Mucosa of stomach (tissue), 1 donor: Measurements from ENCODE around the gene CORIN.

Experiments
- H3K27me3 ChIP-seq: one replicate; pipeline ENCODE4 v1.7.0; 2013; ENCODE audit warnings: mild to moderate bottlenecking, low read length; ENCODE audit not compliant: control insufficient read depth, insufficient read depth
- H3K36me3 ChIP-seq: one replicate; pipeline ENCODE4 v1.7.0; 2013; ENCODE audit warnings: low read length; ENCODE audit not compliant: control insufficient read depth, insufficient read depth
- H3K4me1 ChIP-seq: one replicate; pipeline ENCODE4 v1.7.0; 2013; ENCODE audit warnings: mild to moderate bottlenecking, low read length; ENCODE audit not compliant: control insufficient read depth, insufficient read depth
- H3K4me3 ChIP-seq: one replicate; pipeline ENCODE4 v1.7.0; 2013; ENCODE audit warnings: low read length
- H3K9ac ChIP-seq: one replicate; pipeline ENCODE4 v1.7.0; 2013; ENCODE audit warnings: mild to moderate bottlenecking, low read length, moderate library complexity
- H3K9me3 ChIP-seq: one replicate; pipeline ENCODE4 v1.7.0; 2013; ENCODE audit warnings: mild to moderate bottlenecking, low read length, moderate library complexity; ENCODE audit not compliant: control insufficient read depth
- donor health status: Pancreatic carcinoma.

Gene CORIN

DNA sequence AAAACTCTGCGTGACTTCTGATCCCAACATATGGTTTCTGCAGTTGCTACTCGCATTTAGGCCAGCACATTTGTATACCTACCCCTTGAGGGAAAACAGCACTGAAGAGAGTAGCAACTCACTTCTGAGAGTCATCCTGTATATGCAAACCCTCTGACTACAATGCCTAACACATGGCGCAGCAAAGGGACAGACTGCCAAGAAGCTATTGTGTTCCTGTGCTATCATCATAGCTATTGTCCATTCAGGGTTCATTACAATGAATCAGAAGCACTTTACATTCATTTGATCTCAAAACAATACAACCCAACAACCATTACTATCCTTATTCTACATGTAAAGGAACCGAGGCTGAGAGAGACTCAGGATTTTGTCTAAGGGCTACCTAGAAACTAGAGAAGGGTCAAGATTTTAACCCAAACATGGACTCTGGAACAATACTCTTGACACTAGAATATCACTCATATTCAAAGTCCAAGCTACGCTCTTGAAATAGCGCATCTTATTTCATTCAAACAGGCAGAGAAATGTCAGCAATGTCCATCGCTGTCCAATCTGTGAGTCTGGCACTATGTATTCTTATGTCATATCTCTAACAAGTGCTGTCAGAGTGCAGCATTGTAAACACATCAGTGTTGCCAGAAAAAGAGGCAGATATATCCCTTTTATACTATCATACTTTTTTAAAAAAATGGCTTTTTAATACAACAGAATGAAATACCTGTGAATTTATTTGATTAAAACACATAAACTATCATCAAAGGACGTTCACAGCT lies 173.6 kb downstream of the CORIN start:
- Histone ChIP-seq H3K27me3 (peaks cover 4% of the 10 kb centered on the region), H3K36me3 (no peaks in the 10 kb centered on the region), H3K9me3 (no peaks in the 10 kb centered on the region), H3K9ac (no peak overlapping the region), H3K4me1 (no peaks in the 10 kb centered on the region), H3K4me3 (no peak overlapping the region)

DNA sequence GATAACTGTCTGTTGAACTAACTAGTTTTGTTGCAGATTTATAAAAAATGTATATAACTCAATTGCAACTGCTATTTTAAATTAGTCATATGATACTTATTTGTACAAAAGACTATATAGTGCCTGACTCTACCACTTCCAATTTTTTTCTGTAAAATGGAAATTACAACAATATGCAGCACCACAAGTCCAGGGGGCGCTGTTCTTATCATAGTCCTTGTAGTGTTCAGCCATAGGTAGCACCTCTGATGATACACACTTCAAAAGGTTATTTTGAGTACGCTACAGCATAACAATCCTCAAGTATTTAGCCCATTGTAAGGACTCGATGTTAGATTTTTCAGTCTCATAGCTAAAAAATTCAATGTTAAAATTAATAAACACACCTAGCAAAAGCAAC lies 174.9 kb downstream of the CORIN start:
- Histone ChIP-seq H3K9me3 (no peaks in the 10 kb centered on the region), H3K27me3 (no peaks in the 10 kb centered on the region), H3K4me3 (no peak overlapping the region), H3K9ac (no peak overlapping the region), H3K4me1 (no peaks in the 10 kb centered on the region), H3K36me3 (no peaks in the 10 kb centered on the region)

DNA sequence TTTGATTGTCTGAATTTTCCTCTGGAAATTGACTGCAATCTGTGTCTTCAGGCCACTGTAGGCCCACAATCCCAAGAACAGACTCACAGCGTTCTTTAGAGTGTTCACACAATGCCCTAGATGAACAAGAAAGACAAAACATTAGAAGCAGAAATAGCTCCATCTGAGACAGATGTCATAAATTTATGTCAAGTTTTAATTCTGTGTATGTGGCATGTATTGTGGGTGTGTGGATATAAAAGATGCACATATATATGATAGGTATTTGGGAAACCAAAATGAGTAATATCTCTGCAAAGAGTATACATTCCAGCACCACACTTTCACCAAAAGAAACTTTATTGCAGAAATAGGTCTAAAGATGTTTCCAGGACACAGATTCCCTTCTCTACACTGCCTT lies 176.1 kb downstream of the CORIN start:
- no peaks in the 10 kb centered on the region for H3K36me3 ChIP-seq
- H3K9ac ChIP-seq, result no peak overlapping the region

DNA sequence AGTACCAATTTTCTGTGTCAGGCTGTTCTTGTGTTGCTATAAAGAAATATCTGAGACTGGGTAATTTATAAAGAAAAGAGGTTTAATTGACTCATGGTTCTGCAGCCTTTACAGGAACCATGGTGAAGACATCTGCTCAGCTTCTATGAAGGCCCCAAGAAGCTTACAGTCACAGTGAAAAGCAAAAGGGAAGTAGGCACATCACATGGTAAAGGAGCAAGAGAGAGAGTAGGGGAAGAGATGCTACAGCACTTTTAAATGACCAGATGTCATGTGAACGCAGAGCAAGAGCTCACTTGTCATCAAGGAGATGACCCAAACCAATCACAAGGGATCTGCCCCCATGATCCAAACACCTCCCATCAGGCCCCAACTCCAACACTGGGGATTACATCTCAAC lies 178.5 kb downstream of the CORIN start:
- H3K4me1 ChIP-seq, result no peaks in the 10 kb centered on the region
- H3K36me3 ChIP-seq, result no peaks in the 10 kb centered on the region
- H3K4me3 ChIP-seq, result no peak overlapping the region
- no peak overlapping the region for H3K9ac ChIP-seq
- H3K9me3 ChIP-seq, result no peaks in the 10 kb centered on the region
- no peaks in the 10 kb centered on the region for H3K27me3 ChIP-seq

More for the DNA sequence above, 176.1 kb downstream of the CORIN start:
- H3K27me3 ChIP-seq, result no peaks in the 10 kb centered on the region
- no peaks in the 10 kb centered on the region for H3K9me3 ChIP-seq
- no peak overlapping the region for H3K4me3 ChIP-seq
- H3K4me1 ChIP-seq, result no peaks in the 10 kb centered on the region

DNA sequence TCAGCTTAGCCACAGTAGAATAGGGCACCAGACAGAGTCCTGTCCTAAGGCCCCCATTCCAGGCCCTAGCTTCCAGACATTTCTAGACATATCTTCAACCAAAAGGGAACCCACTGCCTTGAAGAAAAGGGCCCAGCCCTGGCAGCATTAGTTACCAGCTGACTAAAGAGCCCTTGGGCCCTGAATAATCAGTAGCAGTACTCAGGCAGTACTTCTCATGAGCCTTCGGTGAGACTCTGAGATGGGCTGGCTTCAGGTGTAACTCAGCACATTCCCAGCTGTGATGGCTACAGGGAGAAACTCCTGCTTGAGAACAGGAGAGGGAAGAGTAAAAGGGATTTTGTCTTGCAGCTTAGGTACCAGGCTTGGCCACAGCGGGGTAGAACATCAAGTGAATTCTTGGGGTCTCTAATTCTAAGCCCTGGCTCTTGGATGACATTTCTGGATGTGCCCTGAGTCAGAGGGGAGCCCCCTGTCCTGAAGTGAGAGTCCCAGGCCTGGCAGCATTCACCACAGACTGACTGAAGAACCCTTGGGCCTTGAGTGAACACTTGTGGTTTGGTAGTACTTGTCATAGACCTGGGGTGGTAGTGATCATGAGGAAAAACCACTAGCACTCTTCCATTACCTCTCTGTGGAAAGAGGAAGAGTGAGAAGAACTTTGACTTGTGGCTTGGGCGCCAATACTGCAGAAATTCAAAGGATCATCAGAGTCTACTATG lies 182.7 kb downstream of the CORIN start:
- Histone ChIP-seq H3K4me1 (no peaks in the 10 kb centered on the region), H3K27me3 (no peaks in the 10 kb centered on the region), H3K4me3 (no peak overlapping the region), H3K9ac (no peak overlapping the region), H3K9me3 (no peaks in the 10 kb centered on the region), H3K36me3 (no peaks in the 10 kb centered on the region)

DNA sequence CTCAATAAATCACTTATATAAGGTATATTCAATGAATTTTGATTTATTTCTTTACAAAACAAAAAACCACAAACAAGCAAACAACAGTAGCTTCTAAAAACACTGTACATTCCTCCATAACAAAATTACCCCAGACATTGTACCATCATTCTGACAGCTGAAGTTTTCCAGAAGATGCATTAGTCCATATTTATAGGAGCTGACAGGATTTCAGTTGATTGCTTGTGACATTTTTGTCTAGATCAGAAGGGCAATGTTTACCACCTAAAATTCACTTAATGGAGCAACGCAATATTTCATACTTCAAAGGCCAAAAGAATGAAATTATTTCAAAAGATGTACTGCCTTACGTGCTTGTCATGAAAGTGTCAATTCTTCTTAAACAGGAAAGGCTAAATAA lies 185.8 kb downstream of the CORIN start:
- H3K4me3 ChIP-seq, result no peak overlapping the region
- no peaks in the 10 kb centered on the region for H3K4me1 ChIP-seq
- H3K27me3 ChIP-seq, result no peaks in the 10 kb centered on the region
- no peaks in the 10 kb centered on the region for H3K9me3 ChIP-seq
- no peaks in the 10 kb centered on the region for H3K36me3 ChIP-seq
- H3K9ac ChIP-seq, result no peak overlapping the region

DNA sequence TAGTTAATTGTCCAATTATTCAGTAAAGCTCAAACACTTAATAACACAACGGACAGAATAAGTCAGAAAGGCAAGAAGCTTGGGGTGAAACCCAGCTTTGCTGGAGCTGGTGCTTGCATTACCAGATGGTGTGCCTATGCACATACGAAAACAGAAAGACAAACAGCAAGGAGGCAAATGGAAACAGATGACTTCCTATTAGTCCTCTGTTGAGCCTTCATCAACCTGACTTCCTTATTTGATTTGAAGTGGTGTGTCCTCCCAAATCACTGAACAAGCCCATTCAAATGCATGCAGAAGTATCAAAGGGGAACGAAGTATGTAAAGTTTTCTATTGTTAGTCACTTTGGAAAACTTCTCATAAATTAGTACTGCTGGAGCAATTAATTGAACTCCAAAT lies 186.6 kb downstream of the CORIN start:
- Histone ChIP-seq H3K9ac (no peak overlapping the region), H3K27me3 (no peaks in the 10 kb centered on the region), H3K4me3 (no peak overlapping the region), H3K36me3 (no peaks in the 10 kb centered on the region), H3K9me3 (no peaks in the 10 kb centered on the region), H3K4me1 (no peaks in the 10 kb centered on the region)

DNA sequence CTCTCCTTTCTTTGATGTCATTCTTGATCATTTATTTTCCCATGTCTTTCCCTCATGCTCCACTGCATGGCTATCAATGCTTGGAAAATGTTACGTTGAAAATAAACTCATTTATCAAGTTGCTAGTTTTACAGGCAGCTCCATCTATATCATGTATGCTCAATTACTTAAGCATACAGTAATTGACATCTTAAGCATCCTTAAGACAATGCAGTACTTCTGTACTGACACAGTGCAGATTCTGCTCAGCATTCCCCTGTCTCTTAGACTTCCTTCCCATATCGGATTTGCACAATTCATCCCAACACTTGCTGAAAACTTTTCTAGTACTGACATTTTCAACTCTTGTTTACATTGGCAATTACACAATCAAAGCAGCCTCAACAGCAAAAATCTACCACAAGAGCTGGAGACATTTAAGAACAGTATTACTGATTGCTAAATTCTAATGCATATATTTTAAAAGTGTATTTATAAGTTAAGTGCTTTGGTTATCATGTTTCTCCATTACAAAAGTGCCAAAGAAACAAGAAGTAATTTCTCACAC lies 187.2 kb downstream of the CORIN start:
- Histone ChIP-seq H3K9ac (no peak overlapping the region), H3K4me1 (no peaks in the 10 kb centered on the region), H3K9me3 (no peaks in the 10 kb centered on the region), H3K27me3 (no peaks in the 10 kb centered on the region), H3K4me3 (no peak overlapping the region), H3K36me3 (no peaks in the 10 kb centered on the region)

DNA sequence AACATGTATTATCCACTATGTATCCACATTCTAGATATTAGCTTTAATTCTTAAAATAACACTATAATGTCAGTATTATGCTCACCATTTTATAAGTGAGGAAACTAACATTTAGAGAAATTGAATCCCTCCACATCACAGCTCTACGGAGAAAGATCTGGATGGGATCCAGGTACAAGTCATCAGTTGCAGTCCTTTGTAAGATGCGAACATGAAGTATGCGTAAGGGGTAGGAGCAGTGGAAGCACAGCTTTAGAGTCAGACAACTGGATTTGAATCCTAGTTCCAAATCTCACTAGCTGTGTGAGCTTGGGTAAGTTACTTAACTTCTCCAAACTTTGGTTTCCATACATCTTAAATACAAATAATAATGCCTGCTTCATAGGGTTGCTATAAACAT lies 190.3 kb downstream of the CORIN start:
- no peak overlapping the region for H3K4me3 ChIP-seq
- H3K9ac ChIP-seq, result no peak overlapping the region
- H3K36me3 ChIP-seq, result no peaks in the 10 kb centered on the region
- no peaks in the 10 kb centered on the region for H3K4me1 ChIP-seq
- no peaks in the 10 kb centered on the region for H3K27me3 ChIP-seq
- H3K9me3 ChIP-seq, result no peaks in the 10 kb centered on the region

DNA sequence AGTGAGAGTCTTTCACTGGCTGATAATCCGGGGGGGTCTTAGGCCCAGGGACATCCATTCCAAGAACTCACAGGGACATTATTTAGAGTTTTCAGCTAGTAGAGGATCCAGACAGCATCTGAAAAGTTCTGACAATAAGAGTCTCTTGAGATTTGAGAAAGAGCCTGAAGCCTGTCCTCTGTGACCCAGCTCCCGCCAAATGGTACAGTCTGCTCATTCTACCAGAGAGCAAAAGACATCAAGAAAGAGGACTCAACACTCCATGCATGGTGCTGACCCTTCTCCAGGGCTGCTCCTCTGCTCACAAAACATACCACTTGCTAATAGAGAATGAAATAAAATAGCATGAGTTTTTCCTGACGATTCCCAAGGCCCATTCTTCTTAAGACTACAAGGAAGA lies 190.8 kb downstream of the CORIN start:
- no peak overlapping the region for H3K9ac ChIP-seq
- no peaks in the 10 kb centered on the region for H3K9me3 ChIP-seq
- H3K4me3 ChIP-seq, result no peak overlapping the region
- no peaks in the 10 kb centered on the region for H3K36me3 ChIP-seq
- no peaks in the 10 kb centered on the region for H3K4me1 ChIP-seq
- no peaks in the 10 kb centered on the region for H3K27me3 ChIP-seq

DNA sequence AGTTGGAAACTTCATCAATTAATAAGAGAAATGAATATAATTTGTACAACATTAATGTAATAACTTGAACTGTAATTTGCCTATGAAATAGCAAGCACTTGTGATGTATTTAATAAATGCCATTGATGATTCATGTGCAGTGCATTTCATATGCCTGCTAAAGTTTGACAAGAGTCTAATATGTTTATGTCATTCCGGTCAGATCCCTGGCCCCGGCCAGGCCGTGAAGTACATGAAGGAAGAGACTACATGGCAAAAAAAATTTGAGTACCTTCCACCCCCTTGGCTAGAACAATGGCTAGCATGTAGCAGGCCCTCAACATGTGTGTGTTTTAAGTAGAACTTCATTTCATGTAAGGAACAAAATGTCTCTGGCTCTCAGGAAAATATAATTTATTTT lies 191.5 kb downstream of the CORIN start:
- no peak overlapping the region for H3K9ac ChIP-seq
- H3K9me3 ChIP-seq, result no peaks in the 10 kb centered on the region
- H3K4me1 ChIP-seq, result no peaks in the 10 kb centered on the region
- no peaks in the 10 kb centered on the region for H3K36me3 ChIP-seq
- H3K27me3 ChIP-seq, result no peaks in the 10 kb centered on the region
- H3K4me3 ChIP-seq, result no peak overlapping the region

DNA sequence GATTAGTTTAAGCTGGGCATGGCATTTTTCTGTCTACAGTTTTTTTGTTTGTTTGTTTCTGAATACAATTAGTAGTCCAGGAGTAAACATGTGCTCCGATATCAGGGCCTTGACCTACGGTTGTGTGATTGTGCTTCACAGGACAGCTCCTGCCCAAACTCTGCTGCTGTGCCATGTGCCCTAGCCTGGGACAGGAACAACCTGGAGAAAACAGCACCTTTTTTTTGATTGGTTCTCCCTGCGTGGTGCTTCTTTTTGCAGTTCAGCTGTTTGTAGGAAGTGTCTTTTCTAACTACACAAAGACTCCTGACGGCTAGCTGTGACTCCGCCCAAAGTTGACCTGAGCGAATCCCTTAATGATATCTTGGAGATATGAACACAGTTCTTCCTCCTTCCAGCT lies 194.0 kb downstream of the CORIN start:
- Histone ChIP-seq H3K4me3 (no peak overlapping the region), H3K4me1 (no peaks in the 10 kb centered on the region), H3K36me3 (no peaks in the 10 kb centered on the region), H3K9me3 (no peaks in the 10 kb centered on the region), H3K9ac (no peak overlapping the region), H3K27me3 (no peaks in the 10 kb centered on the region)
